Inferior parietal cortex (tissue), 1 donor: ENCODE measurements around the gene SUPT3H.

ENCODE experiments used
- DNase-seq: peaks from one replicate; pipeline ENCODE4 v3.0.0-alpha.2; 2016; ENCODE audit errors: extremely low spot score

Gene SUPT3H

DNA sequence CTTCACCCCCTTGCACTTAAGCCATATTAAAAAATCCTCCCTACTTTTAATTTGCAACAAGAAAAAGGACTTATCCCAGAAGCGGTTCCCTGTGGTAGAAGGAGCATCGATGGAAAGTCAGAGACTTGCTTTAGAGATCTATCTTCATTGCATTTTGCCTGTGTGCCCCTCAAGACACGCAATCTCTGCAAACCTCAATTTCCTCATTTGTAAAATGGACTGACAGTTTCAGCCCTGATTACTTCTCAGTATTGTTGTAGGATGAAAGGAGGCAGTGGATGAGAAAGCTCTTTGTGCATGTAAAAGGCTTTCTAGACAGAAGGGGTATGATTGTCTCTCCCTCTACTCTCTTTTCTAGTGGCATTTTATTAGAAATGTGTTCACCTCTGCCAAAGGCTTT, 580.0 kb downstream of the SUPT3H start:
- DNase-seq, result no peak

DNA sequence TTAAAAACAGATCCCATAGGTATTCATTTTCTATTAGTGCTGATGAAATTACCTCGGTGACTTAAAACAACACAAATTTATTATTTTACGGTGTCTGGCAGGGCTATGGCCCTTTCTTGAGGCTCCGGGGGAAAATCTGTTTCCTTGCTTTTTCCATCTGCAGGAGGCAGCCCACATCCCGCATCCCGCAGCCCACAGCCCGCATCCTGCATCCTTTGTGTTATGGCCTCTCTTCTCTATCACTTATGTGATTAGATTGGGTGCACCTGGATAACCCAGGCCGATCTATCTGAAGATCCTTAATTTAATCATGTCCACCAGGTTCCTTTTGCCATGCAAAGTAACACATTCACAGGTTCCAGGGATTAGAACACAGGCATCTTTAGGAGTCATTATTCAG, 582.4 kb downstream of the SUPT3H start:
- no peak for DNase-seq

DNA sequence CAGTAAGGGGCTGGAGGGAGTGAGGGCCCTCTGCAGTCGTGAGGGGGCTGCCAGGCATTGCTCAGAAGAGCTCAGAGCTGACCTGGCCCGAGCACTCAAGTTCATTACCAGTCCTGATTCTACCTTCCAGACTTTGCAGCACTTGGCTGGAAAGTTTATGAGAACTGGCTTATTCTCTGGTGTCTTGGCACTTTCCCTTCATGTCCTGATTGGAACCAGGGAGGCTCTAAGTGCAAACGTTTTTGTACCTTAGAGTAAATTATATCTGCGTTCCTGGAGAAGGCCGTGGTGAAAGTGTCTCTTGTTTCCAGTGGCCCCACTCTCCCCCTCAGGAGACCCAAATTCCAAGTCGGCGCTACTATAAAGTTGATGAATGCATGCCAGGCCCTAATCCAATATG, 587.9 kb downstream of the SUPT3H start:
- no peak for DNase-seq

DNA sequence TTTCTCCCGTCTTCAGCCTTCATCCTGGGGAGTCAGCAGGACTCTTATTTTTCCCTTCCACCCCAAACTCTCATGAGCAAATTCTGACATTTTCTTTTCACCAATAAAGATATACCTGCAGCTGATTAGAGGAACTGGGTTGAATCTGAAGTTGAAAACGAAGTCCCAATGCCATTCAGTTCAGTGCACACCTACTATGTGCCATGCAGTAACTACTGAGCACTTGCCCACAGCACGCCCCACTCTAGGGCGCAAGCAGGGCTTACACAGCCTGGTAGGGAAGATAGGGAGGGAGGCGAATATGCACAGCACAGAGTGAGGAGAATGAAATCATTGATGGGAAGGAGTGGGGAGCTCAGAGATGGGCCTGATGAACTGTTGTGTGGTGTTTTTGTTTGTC, 588.7 kb downstream of the SUPT3H start:
- no peak for DNase-seq

DNA sequence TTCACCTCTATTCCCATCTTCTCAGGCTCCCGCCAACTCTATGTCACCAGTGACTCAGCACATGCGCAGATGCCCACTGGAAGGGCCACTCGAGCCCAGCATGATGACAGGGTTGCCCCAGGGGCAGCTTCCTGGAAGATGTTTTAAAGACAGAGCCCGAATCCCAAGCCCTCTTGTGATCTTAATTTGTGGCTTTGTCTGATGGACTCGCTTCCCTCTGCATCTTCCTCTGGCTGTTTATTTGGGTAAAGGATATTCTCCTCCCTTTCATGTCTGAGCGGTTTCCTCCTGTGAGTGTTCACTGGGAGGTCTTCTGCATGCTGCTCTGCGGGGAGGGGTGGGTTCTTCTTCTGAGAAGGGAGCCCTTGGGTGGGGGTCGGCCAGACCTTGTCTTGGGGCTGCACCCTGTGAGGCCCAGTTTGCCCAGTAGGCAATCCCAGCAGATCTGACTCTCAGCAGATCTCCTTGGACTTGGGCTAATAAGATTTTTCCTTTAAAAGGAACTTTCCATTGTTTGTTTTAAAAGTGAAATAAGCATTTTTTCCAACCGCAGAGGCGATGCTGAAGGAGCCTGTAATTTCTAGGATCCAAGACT, 589.2 kb downstream of the SUPT3H start:
- DNase-seq, result no peak

DNA sequence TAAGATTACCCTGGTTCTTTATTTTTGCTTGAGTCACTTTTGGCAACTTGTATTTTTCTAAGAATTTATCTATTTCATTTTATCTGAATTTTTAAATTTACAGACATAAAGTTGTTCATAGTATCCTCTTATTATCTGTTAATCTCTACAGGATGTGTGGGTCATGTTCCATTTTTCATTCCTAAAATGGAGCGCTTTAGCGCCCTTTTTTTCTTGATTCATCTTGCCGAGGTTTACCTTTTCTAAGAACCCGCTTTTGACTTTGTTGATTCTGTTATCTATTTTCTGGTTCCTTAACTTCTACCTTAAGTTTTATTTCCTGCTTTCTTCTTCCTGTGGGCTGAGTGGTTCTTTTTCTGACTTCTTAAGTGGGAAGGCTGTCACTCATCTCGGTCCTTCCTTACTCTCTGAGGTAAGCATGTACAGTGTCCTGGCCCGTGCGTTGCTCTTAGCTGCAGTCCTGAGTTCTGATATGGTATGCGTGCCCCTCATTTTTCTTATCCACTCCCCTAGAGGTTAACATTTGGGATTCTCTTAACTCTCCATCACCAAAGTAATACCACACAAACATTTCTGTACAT, 590.4 kb downstream of the SUPT3H start:
- DNase-seq, result no peak

DNA sequence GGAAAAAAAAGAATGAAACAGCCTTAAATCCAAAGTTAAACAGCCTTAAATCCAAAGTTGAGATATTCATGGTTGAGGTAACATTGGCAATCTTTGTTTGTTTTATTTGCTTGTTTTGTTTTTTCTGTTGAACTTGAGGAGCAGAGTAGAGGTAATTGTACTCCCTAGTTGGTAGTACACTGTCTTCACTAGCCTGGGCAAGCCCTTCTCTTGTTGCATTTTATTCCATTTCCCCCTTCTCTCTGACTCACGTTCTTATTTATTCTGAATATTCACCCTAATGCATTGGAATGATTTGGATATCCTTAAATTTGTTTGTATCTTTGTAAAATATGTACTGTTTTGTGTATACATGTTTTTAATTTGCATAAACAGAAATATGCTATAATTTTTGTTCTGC, 592.6 kb downstream of the SUPT3H start:
- DNase-seq, result no peak

DNA sequence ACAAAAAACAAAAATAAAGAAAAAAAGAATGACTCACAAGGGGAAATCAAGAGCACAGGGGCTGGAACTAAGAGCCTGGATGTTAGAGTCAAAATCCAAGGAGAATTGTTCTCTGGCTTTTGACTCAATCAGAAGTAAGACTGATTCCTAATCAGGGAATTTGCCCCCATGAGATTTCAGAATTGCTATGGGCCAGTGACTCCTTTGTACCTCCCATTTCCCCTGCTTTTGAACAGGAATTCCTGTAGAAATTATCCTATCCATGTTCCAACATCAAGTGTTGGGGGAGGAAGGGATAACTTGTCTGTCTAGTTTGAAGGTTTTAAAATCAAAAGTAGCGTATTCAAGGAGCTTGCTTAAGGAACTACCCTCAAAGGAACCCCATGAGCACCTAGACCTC, 593.5 kb downstream of the SUPT3H start:
- no peak for DNase-seq

DNA sequence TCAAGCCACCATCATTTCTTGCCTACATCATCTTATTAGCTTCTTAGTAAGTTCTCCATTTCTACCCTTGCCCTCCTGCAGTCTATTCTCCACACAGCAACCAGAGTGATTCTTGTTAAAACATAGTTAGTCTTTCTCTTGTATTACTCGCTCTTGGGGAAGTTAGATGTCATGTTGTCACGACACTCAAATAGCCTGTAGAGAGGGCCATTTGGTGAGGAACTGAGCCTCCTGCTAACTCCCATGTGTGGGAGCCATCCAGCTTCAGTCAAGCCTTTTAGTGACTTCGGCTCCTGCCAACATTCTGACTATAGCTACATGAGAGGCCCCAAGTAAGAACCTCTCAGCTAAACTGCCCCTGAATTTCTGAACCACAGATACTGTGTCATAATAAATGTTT, 594.8 kb downstream of the SUPT3H start:
- no peak for DNase-seq

DNA sequence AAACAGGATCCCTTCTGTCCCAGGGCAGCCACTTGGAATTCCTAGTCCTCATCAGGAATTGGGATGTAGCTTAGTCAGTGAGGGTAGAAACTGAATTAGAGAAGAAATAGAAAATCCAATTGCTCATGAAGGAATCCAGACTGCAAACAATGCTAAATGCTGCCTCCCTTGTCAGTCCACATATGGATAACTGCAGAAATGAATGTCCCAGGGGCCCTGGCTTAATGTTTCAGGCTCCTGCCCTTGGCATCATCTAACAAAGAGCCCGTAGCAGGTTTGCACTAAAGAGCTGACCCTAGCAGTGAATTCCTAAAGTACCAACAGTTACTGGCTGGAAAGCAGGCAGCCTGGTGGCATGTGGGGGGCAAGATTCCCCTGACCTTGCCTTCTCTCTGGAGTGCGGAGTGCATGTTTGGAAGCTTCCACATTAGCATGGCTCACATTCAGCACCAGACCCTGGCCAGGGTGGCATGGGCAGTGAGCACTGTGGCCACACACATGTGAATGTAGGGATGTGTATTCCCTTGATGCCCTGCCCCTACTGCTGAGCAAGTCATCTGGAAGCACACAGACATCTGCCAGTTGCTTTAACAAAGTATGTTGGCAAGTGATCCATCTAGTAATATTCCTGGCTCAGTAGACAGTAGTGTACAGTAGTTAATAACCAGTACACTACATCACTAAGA, 595.7 kb downstream of the SUPT3H start:
- DNase-seq, result no peak

DNA sequence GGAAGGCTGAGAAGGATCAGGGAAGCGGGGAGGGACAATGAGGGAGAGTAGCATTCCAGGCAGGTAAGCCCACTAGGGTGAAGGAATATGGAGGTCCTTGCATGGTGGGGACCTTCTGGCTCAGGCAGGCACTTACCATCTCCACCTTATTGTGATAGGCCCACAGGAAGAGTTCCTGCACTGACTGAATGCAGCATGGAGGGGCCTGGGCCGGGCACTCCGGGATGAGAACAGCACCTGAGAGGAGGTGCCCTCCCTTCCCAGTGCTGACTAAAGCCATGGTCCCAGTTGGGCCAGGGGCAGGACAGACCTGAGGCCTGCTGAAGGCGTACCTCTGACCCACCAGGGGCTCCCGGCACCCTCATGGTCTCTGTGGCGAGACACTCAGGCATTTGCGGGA, 597.6 kb downstream of the SUPT3H start:
- DNase-seq, result no peak

DNA sequence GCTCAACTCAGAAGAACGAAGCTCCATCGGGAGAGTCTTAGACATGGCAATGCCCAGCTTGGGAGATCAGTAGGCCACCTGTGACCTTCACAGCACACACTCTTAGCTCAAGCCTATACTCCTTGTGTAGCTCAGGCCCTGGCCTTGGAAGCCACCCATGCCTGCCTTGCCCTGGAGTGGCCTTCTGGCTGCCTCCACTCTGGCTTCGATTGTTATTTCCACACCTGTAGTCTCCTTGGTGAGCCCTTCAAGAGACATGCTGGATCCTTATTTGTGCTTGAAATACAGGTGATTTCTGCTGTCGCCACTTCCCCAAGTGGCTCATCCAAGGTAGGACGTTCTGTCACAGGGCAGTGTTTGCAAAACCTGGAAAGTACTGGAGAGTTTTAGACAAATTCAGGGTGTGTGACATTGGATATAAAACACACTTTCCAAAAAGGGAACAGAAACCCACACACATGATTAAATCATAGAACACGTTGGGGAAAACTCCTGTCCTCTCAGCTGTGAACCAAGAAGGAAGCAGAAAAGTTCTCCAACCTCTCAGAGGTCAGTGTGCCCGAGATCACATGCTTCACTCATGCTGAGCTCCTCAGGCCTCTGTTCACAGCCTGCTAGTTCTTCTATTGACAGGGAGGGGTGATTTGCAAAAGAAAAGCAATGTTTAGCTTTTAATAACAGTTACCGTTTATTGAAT, 598.5 kb downstream of the SUPT3H start:
- DNase-seq, result no peak
